Kidney glomerular epithelial cell (primary cell): ENCODE data around the gene SOSTDC1.

ENCODE experiments used
- DNase-seq: peaks from one replicate; lab custom pipeline; 2025; lab: John Stamatoyannopoulos, UW

The SOSTDC1 gene

GRCh38 chr7:16419859-16420258 is 45.7 kb downstream of the SOSTDC1 start:
- DNase-seq, result no peak

- DNase-seq, result no peak
Observed at GRCh38 chr7:16419126-16419525, 46.4 kb downstream of the SOSTDC1 start.

- no peak for DNase-seq
Observed at GRCh38 chr7:16417906-16418305, 47.6 kb downstream of the SOSTDC1 start.

GRCh38 chr7:16416289-16417282 is 49.0 kb downstream of the SOSTDC1 start:
- peak; percentile 60 for DNase-seq

GRCh38 chr7:16412274-16413254 is 53.0 kb downstream of the SOSTDC1 start:
- DNase-seq, result no peak
